OCI-LY1 (cell line): ENCODE measurements around the gene KCNK17.

Source experiments
- H2AFZ ChIP-seq: fragments of 200-600 bp; sonication (generic), shearing (Covaris generic); 2 replicates; pipeline ENCODE4 v1.6.0; 2014; ENCODE audit warnings: antibody characterized with exemption, mild to moderate bottlenecking, low read length
- H3F3A ChIP-seq: fragments of 200-600 bp; sonication (generic), shearing (Covaris generic); 2 replicates; pipeline ENCODE4 v1.6.0; 2014; ENCODE audit warnings: mild to moderate bottlenecking, antibody characterized with exemption, low read length, moderate library complexity; ENCODE audit not compliant: insufficient read depth
- H3K27ac ChIP-seq: fragments of 200-600 bp; sonication (generic); 2 replicates; pipeline ENCODE4 v1.5.1; 2014; ENCODE audit warnings: low read length, mixed run types, mild to moderate bottlenecking, low read depth; ENCODE audit not compliant: poor library complexity, severe bottlenecking
- H3K27me3 ChIP-seq: fragments of 200-600 bp; sonication (generic); 2 replicates; pipeline ENCODE4 v1.6.0; 2014; ENCODE audit warnings: antibody characterized with exemption, mild to moderate bottlenecking, low read length, moderate library complexity; ENCODE audit not compliant: insufficient read depth
- H3K36me3 ChIP-seq: fragments of 200-600 bp; sonication (generic); 2 replicates; pipeline ENCODE4 v1.6.1; 2014; ENCODE audit warnings: mild to moderate bottlenecking, antibody characterized with exemption, low read length, moderate library complexity, mixed read lengths; ENCODE audit not compliant: insufficient read depth
- H3K4me1 ChIP-seq: fragments of 200-600 bp; sonication (generic); 2 replicates; pipeline ENCODE4 v1.5.1; 2014; ENCODE audit warnings: mild to moderate bottlenecking, low read length, moderate library complexity; ENCODE audit not compliant: insufficient read depth, severe bottlenecking
- H3K4me2 ChIP-seq: fragments of 200-600 bp; sonication (generic), shearing (Covaris generic); 2 replicates; pipeline ENCODE4 v1.6.1; 2014; ENCODE audit warnings: low read length
- H3K4me3 ChIP-seq: fragments of 200-600 bp; sonication (generic); 2 replicates; pipeline ENCODE4 v1.5.1; 2014; ENCODE audit warnings: low read length, low read depth, mild to moderate bottlenecking, mixed read lengths; ENCODE audit not compliant: poor library complexity, severe bottlenecking
- H3K79me2 ChIP-seq: fragments of 200-600 bp; shearing (Covaris generic); 2 replicates; pipeline ENCODE4 v1.6.1; 2016; ENCODE audit warnings: mixed run types, low read length, mixed read lengths; ENCODE audit not compliant: insufficient read depth
- H3K9ac ChIP-seq: fragments of 200-600 bp; sonication (generic), shearing (Covaris generic); 2 replicates; pipeline ENCODE4 v1.6.1; 2014; ENCODE audit warnings: mild to moderate bottlenecking, low read length, mixed read lengths
- H3K9me2 ChIP-seq: fragments of 200-600 bp; sonication (generic), shearing (Covaris generic); 2 replicates; pipeline ENCODE4 v1.6.1; 2014; ENCODE audit warnings: low read depth, mild to moderate bottlenecking, low read length, mixed read lengths
- H3K9me3 ChIP-seq: fragments of 200-600 bp; shearing (Covaris generic); 2 replicates; pipeline ENCODE4 v1.6.1; 2014; ENCODE audit warnings: low read length, mixed read lengths
- H4K20me1 ChIP-seq: fragments of 200-600 bp; sonication (generic), shearing (Covaris generic); 2 replicates; pipeline ENCODE4 v1.6.0; 2016; ENCODE audit warnings: mild to moderate bottlenecking, low read length; ENCODE audit not compliant: insufficient read depth
- EZH2 ChIP-seq: fragments of 200-600 bp; sonication (generic), shearing (Covaris generic); IDR thresholded peaks from 2 replicates; pipeline ENCODE4 v1.8.0; 2017; ENCODE audit warnings: borderline replicate concordance, mixed run types, mild to moderate bottlenecking, antibody characterized with exemption, low read length, moderate library complexity, mixed read lengths
- TF ChIP-seq, protein P1 (sequence below): fragments of 200-600 bp; sonication (generic), shearing (Covaris generic); IDR thresholded peaks from 2 replicates; pipeline ENCODE4 v1.5.1; 2017; ENCODE audit warnings: mild to moderate bottlenecking, antibody characterized with exemption, low read length, moderate library complexity, mixed read lengths

The KCNK17 gene

DNA sequence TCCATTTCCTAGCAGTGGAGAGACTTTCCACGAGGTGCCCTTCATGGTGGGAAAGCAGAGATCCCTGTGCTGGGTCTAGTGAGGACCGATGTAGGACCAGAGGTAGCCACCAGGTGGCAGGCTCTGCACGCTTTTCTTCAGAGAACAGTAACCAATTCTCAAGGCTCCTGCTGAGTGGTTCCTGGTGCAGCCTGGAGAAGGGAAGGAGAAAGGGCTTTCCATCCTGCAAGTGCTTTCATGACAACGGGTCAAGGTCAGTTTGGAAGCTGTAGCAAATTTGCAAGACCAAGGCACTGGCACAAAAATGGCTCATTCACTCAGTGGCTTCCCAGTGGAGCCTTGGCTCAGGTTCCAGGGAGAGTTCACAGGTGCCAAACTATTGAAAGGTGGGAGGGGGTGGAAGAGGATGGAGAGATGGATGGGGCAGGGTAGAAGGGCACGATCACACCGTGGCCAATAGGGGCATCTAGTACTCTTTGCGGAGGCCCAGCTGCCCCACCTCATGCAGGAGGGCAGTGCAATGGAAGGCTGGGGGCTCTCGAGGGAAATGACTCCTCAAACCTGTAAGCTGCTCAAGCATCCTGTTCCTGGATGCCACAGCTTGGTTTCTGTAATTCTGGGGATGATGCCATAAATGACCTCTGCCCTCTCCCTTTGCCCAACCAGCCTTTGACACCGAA lies 33.8 kb upstream of the KCNK17 start:
- Histone ChIP-seq H3K27ac (no peak overlapping the region), H3K4me1 (no peaks in the 10 kb centered on the region), H3K4me3 (no peak overlapping the region), H3K9me3 (no peaks in the 10 kb centered on the region), H3K4me2 (no peak overlapping the region), H3K9ac (no peak overlapping the region), H3K9me2 (no peaks in the 10 kb centered on the region), H2AFZ (no peak overlapping the region), H3K36me3 (no peaks in the 10 kb centered on the region; the same call in 1 of the 2 replicates), H4K20me1 (no peaks in the 10 kb centered on the region), H3K79me2 (no peaks in the 10 kb centered on the region), H3F3A (no peaks in the 10 kb centered on the region), H3K27me3 (no peaks in the 10 kb centered on the region)
- TF ChIP-seq EZH2 = no peak
- TF ChIP-seq, protein P1, sequence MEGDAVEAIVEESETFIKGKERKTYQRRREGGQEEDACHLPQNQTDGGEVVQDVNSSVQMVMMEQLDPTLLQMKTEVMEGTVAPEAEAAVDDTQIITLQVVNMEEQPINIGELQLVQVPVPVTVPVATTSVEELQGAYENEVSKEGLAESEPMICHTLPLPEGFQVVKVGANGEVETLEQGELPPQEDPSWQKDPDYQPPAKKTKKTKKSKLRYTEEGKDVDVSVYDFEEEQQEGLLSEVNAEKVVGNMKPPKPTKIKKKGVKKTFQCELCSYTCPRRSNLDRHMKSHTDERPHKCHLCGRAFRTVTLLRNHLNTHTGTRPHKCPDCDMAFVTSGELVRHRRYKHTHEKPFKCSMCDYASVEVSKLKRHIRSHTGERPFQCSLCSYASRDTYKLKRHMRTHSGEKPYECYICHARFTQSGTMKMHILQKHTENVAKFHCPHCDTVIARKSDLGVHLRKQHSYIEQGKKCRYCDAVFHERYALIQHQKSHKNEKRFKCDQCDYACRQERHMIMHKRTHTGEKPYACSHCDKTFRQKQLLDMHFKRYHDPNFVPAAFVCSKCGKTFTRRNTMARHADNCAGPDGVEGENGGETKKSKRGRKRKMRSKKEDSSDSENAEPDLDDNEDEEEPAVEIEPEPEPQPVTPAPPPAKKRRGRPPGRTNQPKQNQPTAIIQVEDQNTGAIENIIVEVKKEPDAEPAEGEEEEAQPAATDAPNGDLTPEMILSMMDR = peak; percentile 75

DNA sequence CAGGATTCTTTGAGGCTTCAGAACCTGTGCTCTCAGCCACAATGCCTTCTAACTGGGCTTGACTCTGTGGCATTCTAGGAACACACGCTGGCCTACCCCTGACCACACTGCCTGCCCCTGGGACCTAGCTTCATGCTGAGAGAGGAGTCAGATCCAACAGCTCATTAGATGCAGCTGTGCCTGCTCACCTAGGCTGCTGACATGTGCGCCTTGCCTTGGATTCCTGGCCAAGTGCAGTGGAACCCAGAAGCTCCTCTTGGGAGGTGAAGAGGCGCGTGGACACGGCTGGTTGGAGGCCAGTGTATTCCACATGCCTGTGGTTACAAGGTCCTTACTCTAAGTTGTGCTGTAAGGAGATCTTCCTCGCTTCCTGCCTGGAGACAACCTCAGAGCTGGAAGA lies 33.0 kb upstream of the KCNK17 start:
- Histone ChIP-seq H3K9me2 (no peaks in the 10 kb centered on the region), H4K20me1 (no peaks in the 10 kb centered on the region), H3K27ac (no peak overlapping the region), H2AFZ (no peak overlapping the region), H3K27me3 (no peaks in the 10 kb centered on the region), H3K9me3 (no peaks in the 10 kb centered on the region), H3K4me1 (no peaks in the 10 kb centered on the region), H3F3A (no peaks in the 10 kb centered on the region), H3K4me2 (no peak overlapping the region), H3K36me3 (no peaks in the 10 kb centered on the region; the same call in 1 of the 2 replicates), H3K4me3 (no peak overlapping the region), H3K9ac (no peak overlapping the region), H3K79me2 (no peaks in the 10 kb centered on the region)
- no peak for TF ChIP-seq EZH2

DNA sequence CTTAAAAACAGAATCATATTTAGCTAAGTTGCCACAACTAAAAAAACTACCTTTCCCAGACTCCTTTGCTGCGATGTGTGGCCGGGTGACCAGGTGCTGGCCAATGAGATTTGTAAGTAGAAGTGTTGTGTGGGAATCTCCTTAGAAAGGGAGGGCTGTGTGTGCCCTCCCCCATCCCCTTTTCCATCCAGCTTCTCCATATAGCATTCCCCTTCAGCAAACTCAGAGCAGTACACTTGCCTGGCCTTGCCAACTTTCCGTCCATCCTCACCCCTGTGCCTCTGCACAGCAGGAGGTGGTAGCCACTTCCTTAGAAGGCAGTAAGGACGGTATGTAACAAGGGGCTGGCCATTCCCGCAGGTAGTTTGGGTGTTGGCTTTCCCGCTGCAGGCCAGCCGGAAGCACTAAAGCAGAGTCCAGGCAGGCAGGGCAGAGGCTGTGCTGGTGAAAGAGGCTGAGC lies 30.6 kb upstream of the KCNK17 start:
- TF ChIP-seq EZH2 = no peak
- TF ChIP-seq, protein P1 = no peak
- Histone ChIP-seq H2AFZ (no peak overlapping the region), H3K4me2 (no peak overlapping the region)

DNA sequence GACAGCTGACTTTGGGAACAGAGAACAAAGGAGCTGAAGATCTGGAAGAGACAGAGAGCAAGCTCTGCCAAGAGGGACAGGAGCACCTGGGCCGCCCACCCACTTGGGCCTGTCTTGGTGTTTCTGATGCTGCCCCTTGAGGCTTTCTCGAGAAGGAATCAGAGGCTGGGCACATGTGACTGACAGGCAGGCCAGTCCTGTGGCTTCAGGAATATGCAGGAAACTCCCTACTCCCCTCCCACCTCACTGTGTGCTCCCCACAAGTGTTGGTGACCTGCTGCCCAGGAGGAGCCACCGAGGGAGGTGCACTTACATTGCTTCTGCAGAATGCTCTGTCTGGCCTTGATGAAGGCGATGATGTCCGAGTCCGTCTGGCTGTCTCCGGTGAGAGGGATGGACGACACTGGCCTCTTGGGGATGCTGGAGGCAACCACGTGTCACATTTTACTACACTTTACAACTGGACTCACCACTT lies 29.2 kb upstream of the KCNK17 start:
- Histone ChIP-seq H3K27ac (no peak overlapping the region), H3K4me1 (no peaks in the 10 kb centered on the region), H3F3A (no peaks in the 10 kb centered on the region), H3K36me3 (no peaks in the 10 kb centered on the region; the same call in 1 of the 2 replicates), H3K79me2 (no peaks in the 10 kb centered on the region), H3K9ac (no peak overlapping the region), H3K27me3 (no peaks in the 10 kb centered on the region), H3K4me2 (no peak overlapping the region), H3K9me2 (no peaks in the 10 kb centered on the region), H3K9me3 (no peaks in the 10 kb centered on the region), H4K20me1 (no peaks in the 10 kb centered on the region), H2AFZ (no peak overlapping the region), H3K4me3 (no peak overlapping the region)
- TF ChIP-seq, protein P1 = no peak
- TF ChIP-seq EZH2 = no peak

More for the DNA sequence above, 30.6 kb upstream of the KCNK17 start:
- Histone ChIP-seq H3F3A (no peaks in the 10 kb centered on the region), H3K4me1 (no peaks in the 10 kb centered on the region), H3K27me3 (no peaks in the 10 kb centered on the region), H3K4me3 (no peak overlapping the region), H3K27ac (no peak overlapping the region), H3K9me2 (no peaks in the 10 kb centered on the region), H3K9me3 (no peaks in the 10 kb centered on the region), H3K36me3 (no peaks in the 10 kb centered on the region; the same call in 1 of the 2 replicates), H3K79me2 (no peaks in the 10 kb centered on the region), H4K20me1 (no peaks in the 10 kb centered on the region), H3K9ac (no peak overlapping the region)
